Smooth muscle cell (in vitro differentiated cells): ENCODE measurements around the gene APOL6. TPM values are rescaled to one million over a fixed set of nuclear protein-coding genes. Genes with fewer than 3 reads are reported as not detected.

Source experiments
- DNase-seq: peaks from one replicate; lab custom pipeline; 2025; ENCODE audit not compliant: unreplicated experiment; lab: John Stamatoyannopoulos, UW
- H2AFZ ChIP-seq: fragments of 200-600 bp; sonication (generic); 2 replicates; pipeline ENCODE4 v1.6.0; 2016; ENCODE audit warnings: antibody characterized with exemption, low read depth, mild to moderate bottlenecking
- H3F3A ChIP-seq: fragments of 200-600 bp; sonication (generic); 2 replicates; pipeline ENCODE4 v1.6.0; 2017; ENCODE audit warnings: antibody characterized with exemption, low read depth
- H3K27ac ChIP-seq: fragments of 200-600 bp; sonication (generic); 2 replicates; pipeline ENCODE4 v1.5.1; 2016; ENCODE audit warnings: low read depth, mild to moderate bottlenecking
- H3K27me3 ChIP-seq: fragments of 200-600 bp; sonication (generic); 2 replicates; pipeline ENCODE4 v1.6.1; 2016; ENCODE audit warnings: low read depth, mild to moderate bottlenecking
- H3K36me3 ChIP-seq: fragments of 200-600 bp; sonication (generic); 2 replicates; pipeline ENCODE4 v1.5.1; 2016; ENCODE audit warnings: low read depth
- H3K4me1 ChIP-seq: fragments of 200-600 bp; sonication (generic); 2 replicates; pipeline ENCODE4 v1.5.1; 2016; ENCODE audit warnings: low read depth
- H3K4me2 ChIP-seq: fragments of 200-600 bp; sonication (generic); 2 replicates; pipeline ENCODE4 v1.6.0; 2016; ENCODE audit warnings: mild to moderate bottlenecking
- H3K4me3 ChIP-seq: fragments of 200-600 bp; sonication (generic); 2 replicates; pipeline ENCODE4 v1.5.1; 2016; ENCODE audit warnings: mild to moderate bottlenecking
- H3K79me2 ChIP-seq: fragments of 200-600 bp; sonication (generic); 2 replicates; pipeline ENCODE4 v1.6.0; 2016; ENCODE audit warnings: low read depth, mild to moderate bottlenecking
- H3K9ac ChIP-seq: fragments of 200-600 bp; sonication (generic); 2 replicates; pipeline ENCODE4 v1.6.0; 2016; ENCODE audit warnings: low read depth
- H3K9me3 ChIP-seq: fragments of 200-600 bp; sonication (generic); replicated peaks from 2 replicates; pipeline ENCODE4 v1.5.1; 2016; ENCODE audit warnings: low read depth
- H4K20me1 ChIP-seq: fragments of 200-600 bp; sonication (generic); 2 replicates; pipeline ENCODE4 v1.6.0; 2016; ENCODE audit warnings: low read depth
- CTCF ChIP-seq: fragments of 200-600 bp; sonication (generic); IDR thresholded peaks from 2 replicates; pipeline ENCODE4 v1.5.1; 2017; ENCODE audit warnings: borderline replicate concordance, mild to moderate bottlenecking, antibody characterized with exemption; ENCODE audit not compliant: insufficient read depth, poor library complexity, severe bottlenecking
- WGBS: methylation state at CpG from one replicate; pipeline ENCODE4 v1.1.7; 2016; ENCODE audit warnings: low lambda C conversion rate; 5-methylcytosine and 5-hydroxymethylcytosine counted together
- polyA plus RNA-seq: library from polyadenylated mRNA; unstranded; fragments of >200 nt; fragmentation: Nextera tagmentation; extraction: Ambion mirVana; gene quantifications from 2 replicates; pipeline ENCODE4 v1.2.1, GENCODE V29; 2016
- total RNA-seq: library from RNA; depleted of rRNA; stranded (reverse); fragments of >200 nt; gene quantifications from 2 replicates; pipeline ENCODE4 v1.2.3, GENCODE V29; 2014

APOL6 gene
- total and polyA plus RNA-seq, 2 experiments from 2014 or later = 0.23 to 0.76 TPM

GRCh38 chr22:35609261-35609660, 39.0 kb upstream of the APOL6 start:
- Histone ChIP-seq H3K9me3 (no peaks in the 10 kb centered on the region), H3K36me3 (no peaks in the 10 kb centered on the region), H3K9ac (no peak overlapping the region), H3K4me3 (no peak overlapping the region), H3K79me2 (no peaks in the 10 kb centered on the region), H3K27ac (no peak overlapping the region), H3K4me2 (no peak overlapping the region), H2AFZ (no peak overlapping the region), H3K27me3 (no peaks in the 10 kb centered on the region), H3F3A (no peaks in the 10 kb centered on the region), H3K4me1 (no peaks in the 10 kb centered on the region), H4K20me1 (no peaks in the 10 kb centered on the region)
- 95% methylated on average over 9 of the region's 9 CpGs for WGBS
- no peak for DNase-seq
- TF ChIP-seq CTCF = no peak

- Histone ChIP-seq H3K36me3 (no peaks in the 10 kb centered on the region), H3K79me2 (no peaks in the 10 kb centered on the region), H3K4me2 (no peak overlapping the region), H3K4me3 (no peak overlapping the region), H4K20me1 (no peaks in the 10 kb centered on the region), H2AFZ (no peak overlapping the region), H3K27me3 (no peaks in the 10 kb centered on the region), H3K27ac (no peak overlapping the region), H3F3A (no peaks in the 10 kb centered on the region), H3K4me1 (no peaks in the 10 kb centered on the region), H3K9ac (no peak overlapping the region), H3K9me3 (no peaks in the 10 kb centered on the region)
- 88% methylated on average over 4 of the region's 4 CpGs for WGBS
- no peak for DNase-seq
- TF ChIP-seq CTCF = no peak
Measured at GRCh38 chr22:35609761-35610160, 38.5 kb upstream of the APOL6 start.

GRCh38 chr22:35610741-35611140, 37.5 kb upstream of the APOL6 start:
- no peak overlapping the region for H3K4me3 ChIP-seq
- H3K36me3 ChIP-seq = no peaks in the 10 kb centered on the region
- no peaks in the 10 kb centered on the region for H4K20me1 ChIP-seq
- no peak overlapping the region for H3K9ac ChIP-seq
- H3K27me3 ChIP-seq = no peaks in the 10 kb centered on the region
- no peak overlapping the region for H3K27ac ChIP-seq
- no peaks in the 10 kb centered on the region for H3F3A ChIP-seq
- DNase-seq = no peak
- H3K79me2 ChIP-seq = no peaks in the 10 kb centered on the region
- no peaks in the 10 kb centered on the region for H3K9me3 ChIP-seq
- H3K4me2 ChIP-seq = no peak overlapping the region
- H2AFZ ChIP-seq = no peak overlapping the region
- WGBS = 80% methylated on average over 10 of the region's 10 CpGs
- no peak for TF ChIP-seq CTCF
- H3K4me1 ChIP-seq = no peaks in the 10 kb centered on the region

GRCh38 chr22:35611200-35611890, 36.9 kb upstream of the APOL6 start:
- Histone ChIP-seq H4K20me1 (no peaks in the 10 kb centered on the region), H3K4me3 (no peak overlapping the region), H3K27ac (no peak overlapping the region), H3K4me2 (no peak overlapping the region), H3K27me3 (no peaks in the 10 kb centered on the region), H2AFZ (no peak overlapping the region), H3K36me3 (no peaks in the 10 kb centered on the region), H3K9me3 (no peaks in the 10 kb centered on the region), H3K79me2 (no peaks in the 10 kb centered on the region), H3K4me1 (no peaks in the 10 kb centered on the region), H3F3A (no peaks in the 10 kb centered on the region), H3K9ac (no peak overlapping the region)
- WGBS = 95% methylated on average over 6 of the region's 6 CpGs
- DNase-seq = no peak
- no peak for TF ChIP-seq CTCF
